Parathyroid adenoma (tissue), 2 donors: ENCODE measurements around the gene NPIPB6.
"Not testable (repeated sequence)": the region's sequence is repeated elsewhere in the genome, so short reads cannot be mapped to it uniquely, and the experiment has no call there.

Experiments used
- H2AFZ ChIP-seq: fragments of 300-600 bp; sonication (generic); one replicate; pipeline ENCODE4 v1.7.0; 2017; ENCODE audit warnings: antibody characterized with exemption, mild to moderate bottlenecking
- H3K27ac ChIP-seq: fragments of 300-600 bp; sonication (generic); one replicate; pipeline ENCODE4 v1.7.0; 2017
- H3K27me3 ChIP-seq: fragments of 300-600 bp; sonication (generic); one replicate; pipeline ENCODE4 v1.7.0; 2017; ENCODE audit warnings: low read length; ENCODE audit not compliant: control insufficient read depth, insufficient read depth
- H3K36me3 ChIP-seq: fragments of 300-600 bp; sonication (generic); one replicate; pipeline ENCODE4 v1.7.0; 2017; ENCODE audit warnings: low read length; ENCODE audit not compliant: control insufficient read depth, insufficient read depth
- H3K4me1 ChIP-seq: fragments of 300-600 bp; sonication (generic); one replicate; pipeline ENCODE4 v1.7.0; 2017; ENCODE audit warnings: control low read depth
- H3K4me2 ChIP-seq: fragments of 300-600 bp; sonication (generic); one replicate; pipeline ENCODE4 v1.7.0; 2017; ENCODE audit warnings: low read length
- H3K4me3 ChIP-seq: fragments of 300-600 bp; sonication (generic); one replicate; pipeline ENCODE4 v1.7.0; 2017; ENCODE audit warnings: low read depth, low read length
- H3K79me2 ChIP-seq: fragments of 300-600 bp; sonication (generic); one replicate; pipeline ENCODE4 v1.7.0; 2017; ENCODE audit warnings: control low read depth
- H3K9ac ChIP-seq: fragments of 300-600 bp; sonication (generic); one replicate; pipeline ENCODE4 v1.7.0; 2017; ENCODE audit warnings: mild to moderate bottlenecking
- H3K9me3 ChIP-seq: fragments of 300-600 bp; sonication (generic); one replicate; pipeline ENCODE4 v1.7.0; 2017; ENCODE audit warnings: low read length; ENCODE audit not compliant: control insufficient read depth
- donor health status: primary hyperparathyroidism.

NPIPB6 gene

DNA sequence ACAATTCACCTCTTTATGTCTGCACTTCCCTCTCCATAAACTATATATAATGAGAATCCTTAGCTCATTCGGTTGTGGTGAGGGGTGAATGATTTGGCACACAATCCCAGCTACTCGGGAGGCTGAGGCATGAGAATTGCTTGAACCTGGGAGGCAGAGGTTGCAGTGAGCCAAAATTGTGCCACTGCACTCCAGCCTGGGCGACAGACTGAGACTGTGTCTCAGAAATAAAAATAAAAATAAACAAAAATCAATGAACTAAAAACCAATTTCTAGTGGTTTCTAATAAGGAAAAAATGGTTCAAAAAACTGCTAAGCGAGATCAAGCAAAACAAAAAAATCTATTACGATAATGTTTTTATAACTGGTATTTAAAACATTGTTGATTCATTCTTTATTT, at the start of gene NPIPB6:
Gene NPIPB6, minus strand, starts transcription at position 101 of the 400 bp plus-strand sequence. CDS start 686 bp downstream, outside the sequence.
- H3K4me1 ChIP-seq, H3K9ac ChIP-seq, H3K4me2 ChIP-seq, H3K79me2 ChIP-seq, H3K27me3 ChIP-seq, H3K27ac ChIP-seq, H3K9me3 ChIP-seq, H3K4me3 ChIP-seq, H3K36me3 ChIP-seq, H2AFZ ChIP-seq: not testable (repeated sequence)

DNA sequence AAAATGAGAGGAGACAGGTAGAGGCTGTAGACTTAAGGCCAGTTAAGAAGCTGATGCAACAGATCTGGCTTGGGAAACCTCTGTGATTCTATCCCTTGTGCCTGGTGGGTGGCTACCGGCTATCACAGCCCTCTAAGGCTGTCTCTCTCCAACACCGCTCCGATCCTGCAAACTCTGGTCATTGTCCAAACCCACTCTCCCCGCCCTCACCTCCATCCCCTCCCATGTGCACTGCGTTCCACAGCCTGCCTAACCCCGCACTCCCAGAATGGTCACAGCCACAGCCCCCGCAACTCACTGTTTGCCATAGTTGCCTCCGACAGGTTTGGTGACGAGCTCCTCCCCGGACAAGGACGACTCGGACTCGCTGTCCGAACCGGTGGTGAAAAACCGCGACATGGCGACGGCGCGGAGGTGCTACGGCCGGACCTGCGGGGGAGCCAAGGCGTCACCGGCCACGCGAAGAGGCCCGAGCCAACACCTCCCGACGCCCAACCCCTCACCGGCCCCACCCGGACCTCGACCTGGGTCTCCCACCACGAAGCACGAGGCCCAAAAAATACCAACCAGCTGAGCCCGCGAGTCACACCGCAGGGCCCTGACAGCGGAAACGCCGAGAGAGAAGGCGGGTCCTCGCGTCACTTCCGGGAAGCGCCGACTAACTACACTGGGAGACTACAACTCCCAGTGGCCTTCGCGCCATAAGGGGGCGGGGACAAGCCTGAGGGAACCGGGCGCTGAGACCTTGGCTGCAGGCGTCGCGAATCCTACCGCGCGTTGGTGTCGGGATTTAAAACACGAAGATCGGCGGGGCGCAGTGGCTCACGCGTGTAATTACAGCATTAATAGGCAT, 40.1 kb upstream of the NPIPB6 start, which contains the start of gene EIF3CL:
Gene EIF3CL, minus strand, starts transcription at position 622 of the 853 bp plus-strand sequence. Its CDS starts 223 bp downstream, at position 399.
- not testable (repeated sequence) for H3K4me2 ChIP-seq, H3K27ac ChIP-seq, H3K4me3 ChIP-seq, H3K4me1 ChIP-seq, H3K27me3 ChIP-seq, H3K79me2 ChIP-seq, H2AFZ ChIP-seq, H3K36me3 ChIP-seq, H3K9ac ChIP-seq, H3K9me3 ChIP-seq

DNA sequence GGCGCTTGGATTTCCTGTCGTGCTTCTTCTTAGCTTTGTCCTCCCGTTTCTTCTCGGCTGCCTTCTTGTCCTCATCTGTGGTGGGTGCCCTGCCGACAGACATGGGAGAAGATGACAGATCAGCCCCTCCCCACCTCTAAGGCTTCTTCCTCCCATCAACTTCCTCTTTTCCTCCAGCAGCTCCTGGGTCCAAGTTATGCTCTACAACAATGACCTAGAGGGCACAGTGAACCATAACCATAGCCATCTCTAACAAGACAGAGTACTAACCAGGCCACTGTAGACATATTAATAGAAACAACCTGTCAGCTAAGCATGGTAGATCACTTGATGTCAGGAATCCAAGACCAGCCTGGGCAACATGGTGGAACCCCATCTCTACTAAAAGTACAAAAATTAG, 28.7 kb upstream of the NPIPB6 start:
- not testable (repeated sequence) for H3K79me2 ChIP-seq, H3K4me1 ChIP-seq, H3K4me2 ChIP-seq, H2AFZ ChIP-seq, H3K36me3 ChIP-seq, H3K4me3 ChIP-seq, H3K9me3 ChIP-seq, H3K27ac ChIP-seq, H3K9ac ChIP-seq, H3K27me3 ChIP-seq

DNA sequence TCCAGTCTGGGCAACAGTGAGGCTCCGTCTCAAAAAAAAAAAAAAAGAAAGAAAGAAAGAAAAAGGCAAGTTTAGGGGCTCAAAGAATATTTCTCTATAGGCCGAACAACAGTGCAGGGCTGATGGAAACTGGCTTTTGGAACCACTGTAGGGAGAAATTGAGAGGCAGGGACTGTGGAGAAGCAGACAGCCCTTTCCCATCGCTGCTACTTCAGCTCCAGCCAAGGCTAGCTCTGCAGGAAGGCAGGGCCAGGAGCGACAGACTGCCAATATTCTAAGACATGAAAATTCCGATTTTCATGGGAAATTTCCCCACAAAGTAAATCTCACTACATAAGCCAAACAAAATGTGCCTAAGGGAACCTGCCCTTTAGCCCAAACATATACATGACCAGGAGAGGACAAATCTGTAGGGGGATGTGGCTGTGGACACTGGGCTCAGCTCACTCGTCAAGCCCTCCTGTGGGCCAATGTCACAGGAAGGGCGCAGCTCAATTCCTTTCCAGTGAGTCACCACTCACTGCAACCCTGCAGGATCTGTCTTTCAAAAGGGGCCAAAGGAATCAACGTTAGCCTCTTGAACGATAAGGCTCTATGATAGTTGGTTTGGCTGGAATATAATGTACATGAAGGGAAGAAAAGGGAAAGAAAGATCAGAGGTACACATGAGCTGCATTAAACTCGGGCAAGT, 19.0 kb upstream of the NPIPB6 start:
- not testable (repeated sequence) for H2AFZ ChIP-seq

DNA sequence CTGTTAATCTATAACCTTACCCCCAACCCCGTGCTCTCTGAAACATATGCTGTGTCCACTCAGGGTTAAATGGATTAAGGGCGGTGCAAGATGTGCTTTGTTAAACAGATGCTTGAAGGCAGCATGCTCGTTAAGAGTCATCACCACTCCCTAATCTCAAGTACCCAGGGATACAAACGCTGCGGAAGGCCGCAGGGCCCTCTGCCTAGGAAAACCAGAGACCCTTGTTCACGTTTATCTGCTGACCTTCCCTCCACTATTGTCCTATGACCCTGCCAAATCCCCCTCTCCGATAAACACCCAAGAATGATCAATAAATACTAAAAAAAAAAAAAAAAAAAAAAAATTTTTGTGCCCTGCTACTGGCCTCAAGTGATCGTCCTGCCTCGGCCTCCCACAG, 14.5 kb upstream of the NPIPB6 start:
- H3K4me3 ChIP-seq, H3K4me1 ChIP-seq, H3K27me3 ChIP-seq, H2AFZ ChIP-seq, H3K9me3 ChIP-seq, H3K36me3 ChIP-seq, H3K9ac ChIP-seq, H3K79me2 ChIP-seq, H3K27ac ChIP-seq, H3K4me2 ChIP-seq: not testable (repeated sequence)

More for the DNA sequence above, 19.0 kb upstream of the NPIPB6 start:
- H3K4me1 ChIP-seq, H3K27ac ChIP-seq, H3K36me3 ChIP-seq, H3K9ac ChIP-seq, H3K4me2 ChIP-seq, H3K79me2 ChIP-seq, H3K4me3 ChIP-seq, H3K27me3 ChIP-seq, H3K9me3 ChIP-seq: not testable (repeated sequence)

DNA sequence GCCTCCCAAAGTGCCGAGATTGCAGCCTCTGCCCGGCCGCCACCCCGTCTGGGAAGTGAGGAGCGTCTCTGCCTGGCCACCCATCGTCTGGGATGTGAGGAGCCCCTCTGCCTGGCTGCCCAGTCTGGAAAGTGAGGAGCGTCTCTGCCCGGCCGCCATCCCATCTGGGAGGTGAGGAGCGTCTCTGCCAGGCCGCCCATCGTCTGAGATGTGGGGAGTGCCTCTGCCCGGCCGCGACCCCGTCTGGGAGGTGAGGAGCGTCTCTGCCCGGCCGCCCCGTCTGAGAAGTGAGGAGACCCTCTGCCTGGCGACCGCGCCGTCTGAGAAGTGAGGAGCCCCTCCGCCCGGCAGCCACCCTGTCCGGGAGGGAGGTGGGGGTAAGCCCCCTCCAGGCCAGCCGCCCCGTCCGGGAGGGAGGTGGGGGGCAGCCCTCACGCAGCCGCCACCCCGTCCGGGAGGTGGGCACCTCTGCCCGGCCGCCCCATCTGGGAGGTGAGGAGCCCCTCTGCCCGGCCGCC, 13.9 kb upstream of the NPIPB6 start:
- not testable (repeated sequence) for H3K4me3 ChIP-seq, H3K9ac ChIP-seq, H3K79me2 ChIP-seq, H3K9me3 ChIP-seq, H3K27me3 ChIP-seq, H3K27ac ChIP-seq, H3K36me3 ChIP-seq, H2AFZ ChIP-seq, H3K4me2 ChIP-seq, H3K4me1 ChIP-seq

DNA sequence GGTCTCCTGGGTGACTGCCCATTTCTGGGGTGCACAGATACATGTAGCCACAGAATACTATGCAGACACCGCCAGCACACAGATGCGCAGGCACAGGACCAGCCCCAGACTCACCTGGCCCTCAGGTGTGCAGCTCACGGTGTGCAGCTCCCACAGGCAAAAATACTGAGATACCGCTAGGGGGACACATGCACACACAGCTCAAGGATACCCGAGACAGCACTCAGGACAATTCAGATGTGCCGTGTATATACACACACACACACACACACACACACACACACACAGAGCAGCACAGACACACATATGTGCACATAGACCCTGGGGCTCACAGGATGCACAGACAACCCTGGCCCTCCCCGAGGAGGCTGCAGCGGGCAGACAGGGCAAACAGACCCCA, 11.8 kb upstream of the NPIPB6 start:
- H3K9ac ChIP-seq, H2AFZ ChIP-seq, H3K4me3 ChIP-seq, H3K9me3 ChIP-seq, H3K27ac ChIP-seq, H3K79me2 ChIP-seq, H3K27me3 ChIP-seq, H3K4me1 ChIP-seq, H3K4me2 ChIP-seq, H3K36me3 ChIP-seq: not testable (repeated sequence)

DNA sequence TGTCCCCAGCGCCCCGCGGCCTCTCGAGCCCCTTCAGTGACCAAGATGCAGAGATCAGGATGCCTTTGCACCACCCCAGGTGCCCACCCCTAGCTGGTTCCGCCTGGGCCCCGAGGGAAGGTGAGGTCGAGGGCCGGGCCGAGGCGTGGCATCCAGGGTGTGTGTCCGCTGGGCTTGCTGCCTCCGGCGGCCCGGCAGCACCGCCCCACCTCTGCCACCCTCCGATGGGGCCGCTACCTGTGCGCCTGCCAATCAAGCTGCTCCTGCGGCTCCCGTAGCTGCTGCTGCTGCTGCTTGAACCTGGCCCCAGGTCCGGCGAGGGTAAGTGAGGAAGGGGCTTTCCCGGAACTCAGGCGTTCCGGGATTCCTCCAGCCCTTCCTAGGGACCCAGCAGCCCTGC, 11.0 kb upstream of the NPIPB6 start:
- H3K4me3 ChIP-seq, H3K4me2 ChIP-seq, H3K79me2 ChIP-seq, H3K9ac ChIP-seq, H3K36me3 ChIP-seq, H3K27me3 ChIP-seq, H3K27ac ChIP-seq, H3K9me3 ChIP-seq, H3K4me1 ChIP-seq, H2AFZ ChIP-seq: not testable (repeated sequence)

DNA sequence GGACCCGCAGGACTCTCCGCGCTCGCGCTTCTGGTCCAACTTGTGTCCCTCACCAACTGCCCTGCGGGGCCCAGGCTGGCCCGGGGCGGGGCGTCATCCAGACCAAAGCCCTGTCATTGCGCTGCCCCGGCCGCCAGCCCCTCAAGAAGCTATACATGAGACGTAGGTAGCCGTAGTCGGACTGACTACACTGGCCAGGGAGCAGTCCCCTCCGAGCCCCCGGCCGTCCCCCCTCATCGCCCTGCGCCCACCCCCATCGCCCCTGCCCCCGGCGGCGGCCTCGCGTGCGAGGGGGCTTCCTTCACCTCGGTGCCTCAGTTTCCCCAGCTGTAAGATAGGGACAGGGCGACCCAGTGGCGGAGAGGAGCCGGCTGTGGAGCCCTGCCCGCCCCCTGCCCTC, 4.6 kb upstream of the NPIPB6 start:
- H3K4me1 ChIP-seq, H3K4me3 ChIP-seq, H3K79me2 ChIP-seq, H3K27ac ChIP-seq, H3K9me3 ChIP-seq, H2AFZ ChIP-seq, H3K36me3 ChIP-seq, H3K27me3 ChIP-seq, H3K4me2 ChIP-seq, H3K9ac ChIP-seq: not testable (repeated sequence)
